GM11168 (cell line): ENCODE results near the gene RFC3.

ENCODE experiments used
- in situ Hi-C: fragments of 300-500 bp; cut with MboI; formaldehyde crosslinking; loops from one replicate; pipeline ENCODE4 v1.12.0; 2022; ENCODE audit warnings: low sequenced_read_pairs; ENCODE audit not compliant: unreplicated experiment

Gene RFC3

DNA sequence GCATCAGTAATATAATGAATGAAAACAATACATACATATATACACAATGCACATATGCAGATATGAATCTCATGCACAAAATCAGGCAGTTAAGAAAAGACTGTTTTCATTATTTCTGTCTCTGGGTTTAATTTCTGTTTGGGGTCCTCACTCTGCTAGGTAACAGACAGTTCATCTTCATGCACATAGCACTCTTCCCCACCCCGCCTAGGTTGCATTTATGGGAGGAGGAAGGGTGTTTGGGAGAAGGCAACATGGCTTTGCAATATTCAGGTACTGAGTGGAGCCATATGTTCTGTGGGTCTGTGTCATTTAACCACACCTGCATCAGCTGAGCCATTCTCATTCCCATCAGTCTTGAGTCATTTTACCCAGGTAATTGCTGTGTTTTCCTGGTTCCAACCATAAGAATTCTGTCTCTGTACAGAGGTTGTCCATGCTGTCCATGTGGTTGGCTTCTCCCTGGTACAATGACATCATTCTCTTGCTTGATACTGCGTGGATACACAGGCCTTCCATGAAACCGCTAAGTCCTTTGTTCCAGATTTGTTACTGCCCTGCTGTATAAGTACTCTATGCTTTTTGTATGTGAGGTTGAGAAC is 45.3 kb downstream of the RFC3 start:
- in situ Hi-C loops: no loop called here

DNA sequence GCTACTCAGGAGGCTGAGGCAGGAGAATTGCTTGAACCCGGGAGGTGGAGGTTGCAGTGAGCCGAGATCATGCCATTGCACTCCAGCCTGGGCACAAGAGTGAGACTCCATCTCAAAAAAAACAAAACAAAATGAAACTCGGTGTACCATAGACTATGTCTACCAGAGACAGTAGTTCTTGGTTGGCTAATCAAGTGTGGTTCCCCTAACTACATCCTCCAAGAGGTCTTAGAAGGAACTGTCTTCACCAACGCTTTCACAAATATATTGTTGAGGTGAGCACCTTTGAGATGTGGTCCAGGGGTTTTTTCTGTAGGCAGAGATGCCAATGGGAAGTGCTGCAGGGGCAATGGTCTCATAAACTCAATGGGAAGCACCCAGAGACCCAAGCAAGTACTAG is 48.0 kb downstream of the RFC3 start:
- in situ Hi-C loops: no loop called here

GRCh38 chr13:33867472-33867871 is 49.5 kb downstream of the RFC3 start:
- in situ Hi-C loops: no loop called here

DNA sequence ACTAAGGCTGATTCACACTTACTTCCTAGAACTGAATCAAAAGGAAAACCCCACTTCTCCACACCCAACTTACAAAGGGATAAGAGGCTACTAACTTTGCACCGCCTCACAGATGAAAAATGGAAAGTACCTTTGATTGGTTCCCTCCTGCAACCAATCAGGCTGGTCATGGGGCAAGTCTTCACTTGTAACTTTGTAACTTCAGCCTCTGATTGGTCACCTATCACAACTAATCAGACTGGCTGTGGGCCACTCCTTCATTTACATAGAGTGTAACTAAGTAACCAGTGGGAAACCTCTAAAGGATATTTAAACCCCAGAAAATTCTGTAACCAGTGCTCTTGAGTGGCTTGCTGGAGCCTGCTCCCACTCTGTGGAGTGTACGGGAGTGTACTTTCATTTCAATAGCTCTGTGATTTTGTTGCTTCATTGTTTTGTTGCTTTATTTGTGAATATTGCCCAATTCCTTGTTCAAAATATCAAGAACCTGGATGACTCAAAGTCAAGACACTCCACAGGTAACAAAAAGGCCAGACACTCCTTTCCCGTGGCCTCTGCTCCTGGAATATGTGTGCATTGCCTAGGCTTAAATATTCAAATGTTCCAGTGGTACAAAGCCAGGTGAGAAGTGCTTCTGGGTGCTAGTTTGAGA is 50.5 kb downstream of the RFC3 start:
- in situ Hi-C loops: no loop called here

- in situ Hi-C loops: no loop called here
These were observed 51.1 kb downstream of the RFC3 start for GRCh38 chr13:33869005-33869404.

- in situ Hi-C loops: no loop called here
These were observed 52.2 kb downstream of the RFC3 start for GRCh38 chr13:33870046-33870668.

DNA sequence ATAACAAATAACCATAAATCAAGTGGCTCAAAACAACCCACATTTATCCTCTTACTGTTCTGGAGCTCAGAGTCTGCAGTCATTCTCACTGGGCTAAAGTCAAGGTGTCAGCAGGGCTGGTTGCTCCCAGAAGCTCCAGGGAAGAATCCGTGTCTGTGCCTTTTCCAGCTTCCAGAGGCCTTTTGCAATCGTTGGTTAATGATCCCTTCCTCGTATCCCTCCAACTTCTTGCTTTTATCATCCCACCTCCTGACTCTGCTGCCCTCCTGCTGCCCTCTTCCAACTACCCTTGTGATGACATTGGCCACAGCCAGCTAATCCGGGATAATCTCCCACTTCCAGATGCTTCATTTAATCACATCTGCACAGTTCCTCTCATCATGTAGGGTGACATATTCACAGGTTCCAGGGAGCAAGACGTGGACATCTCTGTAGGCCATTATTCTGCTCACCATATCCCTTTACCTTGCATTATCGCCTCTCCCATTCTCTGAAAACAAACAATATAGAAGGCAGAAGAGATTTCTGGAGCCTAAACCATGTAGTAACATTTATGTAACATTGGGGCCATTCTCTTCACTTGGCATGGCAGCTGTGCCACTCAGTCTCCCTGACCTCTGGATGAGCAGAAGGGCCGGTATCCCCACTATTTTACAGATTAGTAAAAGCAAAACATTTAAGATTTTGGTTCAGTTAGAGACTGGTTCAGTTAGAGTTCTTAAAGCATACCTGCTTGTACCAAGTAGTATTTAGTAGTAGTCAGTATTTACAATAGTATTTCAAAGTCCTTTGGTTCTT is 53.5 kb downstream of the RFC3 start:
- in situ Hi-C loops: no loop called here

- in situ Hi-C loops: no loop called here
These were observed 54.0 kb downstream of the RFC3 start for GRCh38 chr13:33872005-33872351.

DNA sequence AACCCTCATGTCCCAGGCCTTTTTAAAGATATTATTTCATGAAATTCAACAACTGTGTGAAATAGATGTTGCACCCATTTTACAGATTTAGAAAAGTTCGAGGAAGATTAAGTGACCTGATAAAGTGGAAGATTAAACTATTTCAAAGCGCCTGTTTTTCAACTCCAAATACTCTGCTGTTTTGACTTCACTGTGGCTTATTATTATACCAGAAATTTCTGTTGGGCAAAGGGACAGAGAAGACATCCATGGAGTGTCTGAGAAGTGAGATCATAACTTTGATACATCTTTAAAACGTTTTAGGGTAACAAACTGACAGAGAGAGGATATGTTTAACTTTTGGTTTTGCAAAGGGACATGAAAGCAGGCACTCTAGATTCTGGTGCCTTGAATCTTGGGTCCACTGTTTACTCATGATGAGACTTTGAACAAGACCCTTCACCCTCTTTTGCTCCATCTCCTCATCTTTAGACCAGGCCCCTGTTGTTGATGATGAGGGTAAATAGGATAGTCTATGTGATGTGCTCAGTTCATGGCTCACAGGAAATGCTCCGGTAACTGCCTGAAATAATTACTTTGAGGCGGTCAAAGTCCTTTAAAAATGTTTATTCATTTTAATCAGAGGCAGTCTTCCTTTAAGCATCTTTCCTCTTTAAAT is 55.4 kb downstream of the RFC3 start:
- in situ Hi-C loops: no loop called here

DNA sequence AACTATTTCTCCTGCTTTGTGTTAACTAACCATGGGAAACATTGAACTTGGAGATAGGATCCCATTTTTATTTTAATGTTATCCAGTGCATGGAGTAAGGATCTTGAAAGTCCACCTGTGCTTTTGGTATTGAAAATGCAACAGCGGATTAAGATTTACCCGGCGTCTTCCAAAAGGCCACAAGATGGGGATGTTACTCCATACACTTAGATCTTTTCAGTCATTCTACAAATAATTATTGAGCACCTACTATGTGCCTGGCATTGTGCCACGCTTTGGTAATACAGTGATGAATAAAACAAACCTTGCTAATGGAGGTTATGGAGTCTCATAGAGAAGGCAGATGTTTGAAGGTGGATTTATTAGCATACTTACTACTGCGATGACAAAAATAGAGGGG is 56.9 kb downstream of the RFC3 start:
- in situ Hi-C loops: no loop called here

- in situ Hi-C loops: no loop called here
These were observed 57.9 kb downstream of the RFC3 start for GRCh38 chr13:33875618-33876401.

DNA sequence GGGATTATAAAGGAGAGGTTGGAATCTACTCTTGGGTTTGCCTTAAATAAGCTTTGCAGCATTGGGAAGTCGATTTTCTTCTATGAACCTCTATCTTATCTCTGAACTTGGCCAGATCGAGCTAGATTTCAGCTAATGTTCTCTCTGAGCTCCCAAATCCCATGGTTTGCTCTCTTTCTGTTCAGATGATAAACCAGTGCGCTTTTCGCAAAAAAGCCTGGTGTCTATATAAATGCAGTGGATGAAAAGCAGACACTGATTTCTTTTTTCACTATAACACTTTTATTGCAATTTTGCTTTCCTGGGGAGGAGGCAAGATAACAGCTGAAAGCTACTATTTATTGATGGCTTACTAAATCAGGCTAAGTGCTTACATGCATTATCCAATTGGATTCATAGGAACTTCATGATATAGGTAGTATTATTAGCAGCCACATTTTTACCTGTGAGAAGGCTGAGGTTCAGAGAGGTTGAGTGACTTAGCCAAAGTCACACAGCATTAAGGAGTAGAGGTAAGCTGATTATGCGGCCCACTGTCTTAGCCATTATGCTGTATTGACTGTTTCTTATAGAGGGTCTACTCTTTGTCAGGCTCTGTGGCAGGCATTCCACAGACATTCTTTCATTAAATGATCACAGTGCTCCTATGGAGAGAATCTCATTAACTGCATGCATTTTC is 58.9 kb downstream of the RFC3 start:
- in situ Hi-C loops: no loop called here

DNA sequence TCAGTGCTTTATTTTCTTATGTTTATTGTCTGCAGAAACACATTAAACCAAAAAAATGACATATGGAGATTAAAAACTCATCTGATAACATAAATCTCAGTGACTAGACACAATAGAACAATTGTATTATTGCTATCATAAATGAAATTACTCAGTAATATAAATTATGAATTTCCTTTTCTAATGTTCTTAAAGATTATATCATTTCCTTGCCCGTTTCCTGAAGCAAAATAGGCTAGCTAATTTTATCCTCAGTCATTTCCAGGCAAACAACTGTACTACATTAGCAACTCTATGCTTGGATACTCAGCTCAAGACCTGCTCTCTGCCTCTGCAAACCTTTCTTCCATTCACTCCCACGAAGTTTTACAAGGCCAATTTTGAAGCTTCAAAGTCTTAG is 61.2 kb downstream of the RFC3 start:
- in situ Hi-C loops: no loop called here

DNA sequence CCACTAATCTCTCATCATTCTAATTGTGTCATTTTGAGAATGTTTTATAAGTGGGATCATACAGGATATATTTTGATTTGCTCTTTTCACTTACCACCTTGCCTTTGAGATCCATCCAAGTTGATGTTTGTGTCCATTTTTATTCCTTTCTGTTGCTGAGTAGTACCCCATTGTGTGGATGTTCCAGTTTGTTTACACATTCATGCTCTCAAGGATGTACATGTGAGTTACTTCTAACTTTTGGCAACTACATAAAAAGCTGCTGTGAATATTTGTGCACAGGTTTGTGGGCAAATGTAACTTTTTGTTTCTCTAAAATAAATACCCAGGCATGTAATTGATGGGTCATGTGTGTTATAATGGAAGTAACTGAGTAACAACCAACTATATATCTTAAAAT is 64.9 kb downstream of the RFC3 start:
- in situ Hi-C loops: no loop called here

- in situ Hi-C loops: no loop called here
These were observed 66.7 kb downstream of the RFC3 start for GRCh38 chr13:33884531-33885220.
